ENCODE results near the gene CSAD. TPM values are rescaled to one million over a fixed set of nuclear protein-coding genes. Genes with fewer than 3 reads are reported as not detected.

CSAD gene
- total RNA-seq, 1 donor from 2014 or later, result 44.9 TPM

DNA sequence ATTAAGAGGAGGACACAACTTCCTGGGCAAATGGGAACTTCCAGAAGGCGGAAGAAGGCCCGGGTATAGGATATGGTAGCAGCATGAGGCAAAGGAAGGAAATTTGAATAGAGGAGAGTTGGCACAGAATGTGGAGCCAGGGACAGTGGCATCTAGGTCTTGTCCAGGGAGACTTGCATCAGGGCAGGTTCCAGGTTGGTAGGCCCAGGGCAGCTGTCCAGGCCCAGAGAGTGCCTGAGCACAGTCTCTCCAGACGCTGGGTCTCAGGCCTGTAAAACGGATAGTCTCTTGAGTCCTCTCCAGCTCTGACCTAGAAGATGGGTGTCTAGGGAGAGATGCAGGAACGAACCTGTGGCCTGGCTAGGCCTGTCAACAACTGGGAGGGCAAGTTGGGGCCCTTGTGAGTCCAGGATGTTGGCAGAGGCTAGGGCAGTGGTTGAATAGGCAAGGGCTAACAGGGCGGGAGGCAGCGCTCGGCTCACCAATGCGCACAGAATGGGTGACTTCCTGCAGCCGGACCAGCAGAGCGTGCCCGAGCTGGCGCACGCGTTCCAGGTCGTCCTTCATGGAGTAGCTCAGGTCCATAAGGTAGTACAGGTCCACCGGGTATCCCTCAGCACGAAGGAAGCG lies 16.4 kb upstream of the CSAD start:
- no peaks in the 10 kb centered on the region for H3K27me3 ChIP-seq
- H3K4me1 ChIP-seq, result peaks cover 13% of the 10 kb centered on the region
- H3K27ac ChIP-seq, result no peak overlapping the region
- H3K4me3 ChIP-seq, result peak overlapping the region; percentile 27 to 44
- H3K9me3 ChIP-seq, result no peaks in the 10 kb centered on the region
- intact Hi-C loops (cut with DNase I), result loop anchor here (5.0 to 10.0 kb wide), 2 partner anchors 40 to 132 kb away; no protein-coding TSS in a partner anchor
- DNase-seq (ENCODE audit: extremely low spot score in 2 of 2), result no peak
- TF ChIP-seq POLR2A (IDR thresholded peaks at IDR 0.05), result no peak
- TF ChIP-seq POLR2AphosphoS5 (IDR thresholded peaks at IDR 0.05; ENCODE audit: insufficient read depth in 1 of 2, low read depth in 1 of 2), result no peak
- TF ChIP-seq, protein P1, sequence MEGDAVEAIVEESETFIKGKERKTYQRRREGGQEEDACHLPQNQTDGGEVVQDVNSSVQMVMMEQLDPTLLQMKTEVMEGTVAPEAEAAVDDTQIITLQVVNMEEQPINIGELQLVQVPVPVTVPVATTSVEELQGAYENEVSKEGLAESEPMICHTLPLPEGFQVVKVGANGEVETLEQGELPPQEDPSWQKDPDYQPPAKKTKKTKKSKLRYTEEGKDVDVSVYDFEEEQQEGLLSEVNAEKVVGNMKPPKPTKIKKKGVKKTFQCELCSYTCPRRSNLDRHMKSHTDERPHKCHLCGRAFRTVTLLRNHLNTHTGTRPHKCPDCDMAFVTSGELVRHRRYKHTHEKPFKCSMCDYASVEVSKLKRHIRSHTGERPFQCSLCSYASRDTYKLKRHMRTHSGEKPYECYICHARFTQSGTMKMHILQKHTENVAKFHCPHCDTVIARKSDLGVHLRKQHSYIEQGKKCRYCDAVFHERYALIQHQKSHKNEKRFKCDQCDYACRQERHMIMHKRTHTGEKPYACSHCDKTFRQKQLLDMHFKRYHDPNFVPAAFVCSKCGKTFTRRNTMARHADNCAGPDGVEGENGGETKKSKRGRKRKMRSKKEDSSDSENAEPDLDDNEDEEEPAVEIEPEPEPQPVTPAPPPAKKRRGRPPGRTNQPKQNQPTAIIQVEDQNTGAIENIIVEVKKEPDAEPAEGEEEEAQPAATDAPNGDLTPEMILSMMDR (IDR thresholded peaks at IDR 0.05), result no peak
- H3K36me3 ChIP-seq, result no peaks in the 10 kb centered on the region

DNA sequence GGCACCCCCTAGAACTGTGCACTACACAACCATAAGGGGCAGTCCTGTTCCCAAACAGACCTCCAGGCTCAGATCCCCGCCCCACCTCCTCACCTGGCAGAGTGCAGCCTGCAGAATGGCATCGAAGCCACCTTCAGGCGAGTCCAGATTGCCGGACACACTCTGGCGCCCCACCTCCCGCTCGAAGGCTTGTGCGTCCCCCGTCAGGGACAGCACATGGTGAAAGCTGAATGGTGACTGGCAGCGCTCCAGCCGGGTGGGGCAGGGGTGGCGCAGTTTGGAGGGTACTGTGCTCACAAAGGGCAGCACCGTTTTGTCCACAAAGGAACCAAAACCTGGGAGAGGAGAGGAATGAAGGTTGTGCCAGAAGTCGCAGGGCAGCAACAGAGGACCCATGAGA lies 15.8 kb upstream of the CSAD start:
- H3K27ac ChIP-seq, result no peak overlapping the region
- intact Hi-C loops (cut with DNase I), result loop anchor here (5.0 to 10.0 kb wide), 2 partner anchors 39 to 132 kb away; no protein-coding TSS in a partner anchor
- TF ChIP-seq POLR2A (IDR thresholded peaks at IDR 0.05) (no peak), POLR2AphosphoS5 (IDR thresholded peaks at IDR 0.05; ENCODE audit: insufficient read depth in 1 of 2, low read depth in 1 of 2) (no peak)
- TF ChIP-seq, protein P1 (IDR thresholded peaks at IDR 0.05), result no peak
- no peaks in the 10 kb centered on the region for H3K36me3 ChIP-seq
- peaks cover 13% of the 10 kb centered on the region for H3K4me1 ChIP-seq
- no peaks in the 10 kb centered on the region for H3K9me3 ChIP-seq
- no peak overlapping the region for H3K4me3 ChIP-seq
- no peaks in the 10 kb centered on the region for H3K27me3 ChIP-seq
- no peak for DNase-seq (ENCODE audit: extremely low spot score in 2 of 2)

DNA sequence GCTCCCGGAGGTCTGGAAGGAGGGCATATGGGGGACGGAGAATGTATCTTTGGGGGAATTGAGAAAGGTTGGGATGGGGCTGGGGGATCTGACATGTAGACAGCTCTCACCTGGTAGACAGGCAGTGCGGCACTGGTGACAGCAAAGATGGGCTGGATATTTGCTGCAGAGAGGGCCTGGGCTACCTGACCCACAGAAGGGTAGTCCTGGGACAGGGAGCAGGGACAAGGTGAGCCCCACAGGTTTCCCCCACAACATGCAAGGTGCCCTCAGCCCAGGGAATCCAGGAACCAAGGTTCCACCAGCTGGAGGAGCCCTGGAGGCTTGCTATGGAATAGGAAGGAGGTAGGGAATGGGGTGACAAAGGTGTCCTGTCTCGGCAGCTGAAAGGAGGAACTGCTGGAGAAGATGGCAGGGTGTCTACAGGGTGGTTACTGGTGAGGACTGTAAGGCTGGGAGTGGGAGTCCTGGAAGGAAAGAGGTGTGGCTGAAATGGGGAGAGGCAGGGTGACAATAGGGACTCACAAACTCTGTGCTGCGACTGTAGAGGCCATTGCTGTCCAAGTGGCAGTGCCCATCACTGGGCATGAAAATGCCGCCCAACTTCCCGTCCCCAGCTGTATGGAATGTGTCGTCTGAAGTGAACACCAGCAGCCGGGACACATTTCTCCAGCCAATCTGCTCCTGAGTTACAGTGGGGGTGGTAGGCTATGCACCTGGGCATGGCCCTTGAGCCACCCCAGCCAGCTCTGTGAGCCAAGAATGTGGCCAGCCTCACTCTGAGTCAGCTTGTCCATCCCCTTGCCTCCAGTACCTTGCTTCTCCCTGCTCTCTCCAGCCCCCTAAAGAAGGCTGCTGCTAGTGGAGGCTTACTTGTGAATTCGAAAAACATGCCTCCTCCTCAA lies 15.0 kb upstream of the CSAD start:
- no peak for DNase-seq (ENCODE audit: extremely low spot score in 2 of 2)
- TF ChIP-seq POLR2A (IDR thresholded peaks at IDR 0.05), result no peak
- TF ChIP-seq, protein P1 (IDR thresholded peaks at IDR 0.05), result no peak
- TF ChIP-seq POLR2AphosphoS5 (IDR thresholded peaks at IDR 0.05; ENCODE audit: insufficient read depth in 1 of 2, low read depth in 1 of 2), result no peak
- Histone ChIP-seq H3K27ac (no peak overlapping the region), H3K4me3 (no peak overlapping the region), H3K9me3 (no peaks in the 10 kb centered on the region), H3K36me3 (no peaks in the 10 kb centered on the region), H3K27me3 (no peaks in the 10 kb centered on the region), H3K4me1 (peaks cover 13% of the 10 kb centered on the region)
- intact Hi-C loops (cut with DNase I), result loop anchor here (5.0 to 10.0 kb wide), 2 partner anchors 38 to 131 kb away; no protein-coding TSS in a partner anchor

DNA sequence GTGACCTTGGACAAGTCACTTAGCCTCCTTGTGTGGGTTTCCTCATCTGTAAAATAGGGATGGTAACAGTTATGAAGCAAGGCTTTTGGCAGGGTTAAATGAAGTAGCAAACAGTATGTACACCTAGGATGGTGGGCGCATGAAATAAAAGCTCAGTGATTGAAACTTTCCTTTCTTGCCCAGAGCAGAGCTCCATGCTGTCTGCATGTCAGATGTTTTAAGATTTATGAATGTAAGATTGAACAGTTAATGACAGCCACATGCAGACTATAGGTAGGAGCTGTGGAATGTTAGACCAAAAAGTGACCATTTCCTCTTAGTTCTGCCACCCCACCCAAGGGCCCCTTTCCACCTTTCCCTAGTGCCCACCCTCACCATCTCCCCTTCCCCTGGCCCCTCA lies 14.2 kb upstream of the CSAD start:
- intact Hi-C loops (cut with DNase I), result loop anchor here (5.0 to 10.0 kb wide), 2 partner anchors 38 to 130 kb away; no protein-coding TSS in a partner anchor
- no peak overlapping the region for H3K4me3 ChIP-seq
- no peak for TF ChIP-seq POLR2AphosphoS5 (IDR thresholded peaks at IDR 0.05; ENCODE audit: insufficient read depth in 1 of 2, low read depth in 1 of 2)
- TF ChIP-seq, protein P1 (IDR thresholded peaks at IDR 0.05), result no peak
- TF ChIP-seq POLR2A (IDR thresholded peaks at IDR 0.05), result no peak

More for the DNA sequence above, 14.2 kb upstream of the CSAD start:
- no peak for DNase-seq (ENCODE audit: extremely low spot score in 2 of 2)
- no peaks in the 10 kb centered on the region for H3K27me3 ChIP-seq
- no peak overlapping the region for H3K27ac ChIP-seq
- H3K9me3 ChIP-seq, result no peaks in the 10 kb centered on the region
- no peaks in the 10 kb centered on the region for H3K36me3 ChIP-seq
- H3K4me1 ChIP-seq, result peaks cover 13% of the 10 kb centered on the region
